Activated naive CD8-positive, alpha-beta T cell treated with anti-CD3 and anti-CD28 coated beads for 36 hours (primary cell): ENCODE measurements around the gene BLVRB. TPM values are rescaled to one million over a fixed set of nuclear protein-coding genes. Genes with fewer than 3 reads are reported as not detected.

Experiments
- DNase-seq: peaks from one replicate; pipeline ENCODE4 v3.0.0; 2021
- H3K27ac Mint-ChIP-seq: one replicate; pipeline ENCODE4 v1.8.0; 2022; ENCODE audit warnings: mild to moderate bottlenecking, moderate library complexity, mixed read lengths
- H3K27me3 Mint-ChIP-seq: one replicate; pipeline ENCODE4 v1.8.0; 2022; ENCODE audit warnings: mild to moderate bottlenecking, mixed read lengths
- H3K36me3 Mint-ChIP-seq: one replicate; pipeline ENCODE4 v1.8.0; 2021; ENCODE audit warnings: mild to moderate bottlenecking, mixed read lengths
- H3K4me1 Mint-ChIP-seq: one replicate; pipeline ENCODE4 v1.8.0; 2021; ENCODE audit warnings: mixed read lengths
- H3K4me3 Mint-ChIP-seq: one replicate; pipeline ENCODE4 v1.8.0; 2022; ENCODE audit warnings: mild to moderate bottlenecking, moderate library complexity, mixed read lengths
- H3K9me3 Mint-ChIP-seq: one replicate; pipeline ENCODE4 v1.8.0; 2022; ENCODE audit warnings: mixed read lengths
- total RNA-seq, 2 experiments: library from RNA; stranded (reverse); gene quantifications; one replicate each; pipeline ENCODE4 v1.2.3, GENCODE V29; 2021

BLVRB gene
- total RNA-seq, 2 experiments from 2014 or later: 15.1 to 15.2 TPM

GRCh38 chr19:40425450-40426287, 39.9 kb downstream of the BLVRB start, which contains the start of gene SERTAD1:
SERTAD1 (minus strand) TSS chr19:40425992; CDS start chr19:40423546, 2,446 bp downstream.
- DNase-seq: peak; percentile 100
- Mint-ChIP-seq H3K27ac (peak within 1 kb of the TSS; percentile 93), H3K4me3 (peak within 1 kb of the TSS; percentile 98), H3K27me3 (peaks cover 3% of the 10 kb centered on the region), H3K9me3 (no peaks in the 10 kb centered on the region), H3K4me1 (peaks cover 16% of the 10 kb centered on the region), H3K36me3 (peaks cover 12% of the 10 kb centered on the region)

- peaks cover 3% of the 10 kb centered on the region for H3K27me3 Mint-ChIP-seq
- H3K27ac Mint-ChIP-seq: peak overlapping the region; percentile 93
- no peaks in the 10 kb centered on the region for H3K9me3 Mint-ChIP-seq
- peaks cover 12% of the 10 kb centered on the region for H3K36me3 Mint-ChIP-seq
- H3K4me3 Mint-ChIP-seq: peak overlapping the region; percentile 98
- no peak for DNase-seq
- peaks cover 16% of the 10 kb centered on the region for H3K4me1 Mint-ChIP-seq
These were observed 40.7 kb downstream of the BLVRB start for GRCh38 chr19:40424637-40425449.

GRCh38 chr19:40423938-40424337, 41.6 kb downstream of the BLVRB start:
- Mint-ChIP-seq H3K27me3 (peaks cover 3% of the 10 kb centered on the region), H3K27ac (peak overlapping the region; percentile 86), H3K9me3 (no peaks in the 10 kb centered on the region), H3K4me1 (peaks cover 18% of the 10 kb centered on the region), H3K4me3 (peak overlapping the region; percentile 73), H3K36me3 (peaks cover 12% of the 10 kb centered on the region)
- no peak for DNase-seq

- H3K9me3 Mint-ChIP-seq: no peaks in the 10 kb centered on the region
These were observed 42.6 kb downstream of the BLVRB start for GRCh38 chr19:40422748-40423566.

GRCh38 chr19:40421993-40422747, 43.4 kb downstream of the BLVRB start:
- peak overlapping the region; percentile 45 for H3K4me3 Mint-ChIP-seq
- DNase-seq: no peak
- no peaks in the 10 kb centered on the region for H3K9me3 Mint-ChIP-seq
- peaks cover 12% of the 10 kb centered on the region for H3K36me3 Mint-ChIP-seq
- H3K4me1 Mint-ChIP-seq: peaks cover 18% of the 10 kb centered on the region
- peak overlapping the region; percentile 93 for H3K27ac Mint-ChIP-seq
- peaks cover 3% of the 10 kb centered on the region for H3K27me3 Mint-ChIP-seq

More at GRCh38 chr19:40422748-40423566, 42.6 kb downstream of the BLVRB start:
- Mint-ChIP-seq H3K4me1 (peaks cover 18% of the 10 kb centered on the region), H3K27ac (peak overlapping the region; percentile 93), H3K27me3 (peaks cover 3% of the 10 kb centered on the region), H3K4me3 (peak overlapping the region; percentile 45), H3K36me3 (peaks cover 12% of the 10 kb centered on the region)
- DNase-seq: no peak

- H3K36me3 Mint-ChIP-seq: peaks cover 12% of the 10 kb centered on the region
- peaks cover 19% of the 10 kb centered on the region for H3K4me1 Mint-ChIP-seq
- peak overlapping the region; percentile 82 for H3K4me3 Mint-ChIP-seq
- peak overlapping the region; percentile 93 for H3K27ac Mint-ChIP-seq
- H3K27me3 Mint-ChIP-seq: peaks cover 3% of the 10 kb centered on the region
- H3K9me3 Mint-ChIP-seq: no peaks in the 10 kb centered on the region
- peak; percentile 77 for DNase-seq
These were observed 44.5 kb downstream of the BLVRB start for GRCh38 chr19:40420766-40421765.

GRCh38 chr19:40420451-40420765, 45.1 kb downstream of the BLVRB start:
- H3K27ac Mint-ChIP-seq: peak overlapping the region; percentile 93
- H3K36me3 Mint-ChIP-seq: peaks cover 12% of the 10 kb centered on the region
- H3K4me1 Mint-ChIP-seq: peaks cover 17% of the 10 kb centered on the region
- H3K9me3 Mint-ChIP-seq: no peaks in the 10 kb centered on the region
- H3K27me3 Mint-ChIP-seq: no peaks in the 10 kb centered on the region
- no peak for DNase-seq
- peak overlapping the region; percentile 82 for H3K4me3 Mint-ChIP-seq

GRCh38 chr19:40419780-40420179, 45.8 kb downstream of the BLVRB start:
- H3K36me3 Mint-ChIP-seq: peaks cover 10% of the 10 kb centered on the region
- no peak overlapping the region for H3K27ac Mint-ChIP-seq
- peaks cover 17% of the 10 kb centered on the region for H3K4me1 Mint-ChIP-seq
- no peaks in the 10 kb centered on the region for H3K9me3 Mint-ChIP-seq
- DNase-seq: no peak
- H3K27me3 Mint-ChIP-seq: no peaks in the 10 kb centered on the region
- H3K4me3 Mint-ChIP-seq: peak overlapping the region; percentile 56

GRCh38 chr19:40419066-40419612, 46.4 kb downstream of the BLVRB start:
- DNase-seq: no peak
- Mint-ChIP-seq H3K4me1 (peaks cover 17% of the 10 kb centered on the region), H3K27me3 (no peaks in the 10 kb centered on the region), H3K9me3 (no peaks in the 10 kb centered on the region), H3K36me3 (peaks cover 5% of the 10 kb centered on the region), H3K27ac (peak overlapping the region; percentile 11), H3K4me3 (no peak overlapping the region)

- Mint-ChIP-seq H3K27me3 (peaks cover 3% of the 10 kb centered on the region), H3K36me3 (peaks cover 4% of the 10 kb centered on the region), H3K9me3 (no peaks in the 10 kb centered on the region), H3K27ac (peak overlapping the region; percentile 22), H3K4me3 (no peak overlapping the region), H3K4me1 (peaks cover 14% of the 10 kb centered on the region)
- DNase-seq: no peak
These were observed 47.5 kb downstream of the BLVRB start for GRCh38 chr19:40418040-40418439.

GRCh38 chr19:40417643-40417981, 47.9 kb downstream of the BLVRB start:
- peaks cover 4% of the 10 kb centered on the region for H3K36me3 Mint-ChIP-seq
- no peaks in the 10 kb centered on the region for H3K9me3 Mint-ChIP-seq
- no peak overlapping the region for H3K4me3 Mint-ChIP-seq
- H3K27ac Mint-ChIP-seq: peak overlapping the region; percentile 54
- H3K27me3 Mint-ChIP-seq: peaks cover 3% of the 10 kb centered on the region
- DNase-seq: no peak
- peaks cover 14% of the 10 kb centered on the region for H3K4me1 Mint-ChIP-seq

- H3K27me3 Mint-ChIP-seq: peaks cover 3% of the 10 kb centered on the region
- H3K4me1 Mint-ChIP-seq: peaks cover 9% of the 10 kb centered on the region
- no peak overlapping the region for H3K4me3 Mint-ChIP-seq
- H3K9me3 Mint-ChIP-seq: no peaks in the 10 kb centered on the region
- DNase-seq: peak; percentile 28
- peak overlapping the region; percentile 1 for H3K27ac Mint-ChIP-seq
- H3K36me3 Mint-ChIP-seq: no peaks in the 10 kb centered on the region
These were observed 48.5 kb downstream of the BLVRB start for GRCh38 chr19:40416918-40417642.
